A549 (cell line): ENCODE results near the gene YAF2. TPM values are rescaled to one million over a fixed set of nuclear protein-coding genes. Genes with fewer than 3 reads are reported as not detected.

ENCODE experiments used
- ATAC-seq, 2 experiments: fragments of 200-7000 bp in 1 of 2; fragments of >200 bp in 1 of 2; cut with Nextera tagmentation in 1 of 2; cut with Tn5 transposase in 1 of 2; 3 replicates each; pipeline versions ENCODE4 v1.8.0 to v1.9.1; 2018 to 2020; ENCODE audit warnings: mild to moderate bottlenecking in 1 of 2, moderate library complexity in 1 of 2
- CTCF ChIA-PET: fragments of 300-600 bp; sonication (Branson Sonifier 250); formaldehyde crosslinking; extraction: SDS; loops from one replicate; lab custom pipeline; 2021; ENCODE audit warnings: antibody characterized with exemption, inconsistent platforms; lab: Yijun Ruan, JAX
- POLR2A ChIA-PET: fragments of 350-600 bp; formaldehyde crosslinking; extraction: SDS; loops from one replicate; lab custom pipeline; 2021; ENCODE audit warnings: antibody characterized with exemption, inconsistent platforms; lab: Yijun Ruan, JAX
- DNase-seq, 2 experiments: peaks; one replicate each; pipeline versions ENCODE4 v3.0.0 to v3.0.0-alpha.2; 2011 to 2016; ENCODE audit warnings: low read depth in 1 of 2, low spot score in 1 of 2
- FAIRE-seq: peaks from 2 replicates; lab custom pipeline; 2011; peaks lifted over from hg19 to GRCh38; lab: Jason Lieb, UNC
- H3K27ac ChIP-seq, 2 experiments: fragments of >200 bp; sonication (Bioruptor Twin); formaldehyde crosslinking; 3 replicates each; pipeline ENCODE4 v1.5.1; 2016 to 2017
- H3K4me1 ChIP-seq: fragments of >200 bp; sonication (Bioruptor Twin); formaldehyde crosslinking; 3 replicates; pipeline ENCODE4 v1.6.1; 2016
- H3K4me2 ChIP-seq: fragments of >200 bp; sonication (Bioruptor Twin); formaldehyde crosslinking; 3 replicates; pipeline ENCODE4 v1.6.1; 2016
- H3K4me3 ChIP-seq: fragments of >200 bp; sonication (Bioruptor Twin); formaldehyde crosslinking; 3 replicates; pipeline ENCODE4 v1.5.1; 2016
- H3K9me3 ChIP-seq: fragments of >200 bp; sonication (Bioruptor Twin); formaldehyde crosslinking; 3 replicates; pipeline ENCODE4 v1.6.1; 2016
- CBX2 ChIP-seq: fragments of 200-600 bp; sonication (generic); IDR thresholded peaks from 2 replicates; pipeline ENCODE4 v1.6.1; 2016; ENCODE audit warnings: low read depth, mild to moderate bottlenecking, borderline replicate concordance
- CBX8 ChIP-seq: fragments of 200-600 bp; sonication (generic); IDR thresholded peaks from 2 replicates; pipeline ENCODE4 v1.6.1; 2016
- ESRRA ChIP-seq: fragments of 150-350 bp; IDR thresholded peaks from 2 replicates; pipeline ENCODE4 v1.6.1; 2014; ENCODE audit warnings: mild to moderate bottlenecking, low read length, borderline replicate concordance
- HOXB5 ChIP-seq: fragments of 250-450 bp; sonication (Bioruptor Pico); IDR thresholded peaks from 2 replicates; pipeline ENCODE4 v1.5.0; 2020; ENCODE audit warnings: mild to moderate bottlenecking, moderate library complexity
- MAZ ChIP-seq: fragments of 150-350 bp; IDR thresholded peaks from 2 replicates; pipeline ENCODE4 v1.6.1; 2014; ENCODE audit warnings: antibody characterized with exemption, low read depth, low read length, borderline replicate concordance
- MYC ChIP-seq: IDR thresholded peaks from 2 replicates; pipeline ENCODE4 v1.6.1; 2012; ENCODE audit warnings: mild to moderate bottlenecking, inconsistent platforms, low read length, improper control_type of control experiment, borderline replicate concordance
- NPAS2 ChIP-seq: fragments of 250-450 bp; sonication (Bioruptor Pico); IDR thresholded peaks from 2 replicates; pipeline ENCODE4 v1.8.0; 2022; ENCODE audit warnings: mild to moderate bottlenecking, moderate library complexity, borderline replicate concordance
- POLR2A ChIP-seq: IDR thresholded peaks from 2 replicates; pipeline ENCODE4 v1.6.1; 2012; ENCODE audit warnings: mild to moderate bottlenecking, low read length
- POLR2AphosphoS2 ChIP-seq: conservative IDR thresholded peaks from 2 replicates; pipeline ENCODE4 v1.6.1; 2012; ENCODE audit warnings: low read length, improper control_type of control experiment, inconsistent platforms
- RAD21 ChIP-seq, 2 experiments: fragments of >200 bp in 1 of 2; sonication (Bioruptor Twin) in 1 of 2; formaldehyde crosslinking in 1 of 2; IDR thresholded peaks in 1 of 2; conservative IDR thresholded peaks in 1 of 2; 2 replicates in 1 of 2; 3 replicates in 1 of 2; pipeline ENCODE4 v1.6.1; 2012 to 2018; ENCODE audit warnings: inconsistent platforms in 1 of 2
- SMC3 ChIP-seq: fragments of >200 bp; sonication (Bioruptor Twin); formaldehyde crosslinking; IDR thresholded peaks from 3 replicates; pipeline ENCODE4 v1.6.1; 2018; ENCODE audit warnings: inconsistent platforms
- SREBF2 ChIP-seq: fragments of 450-650 bp; IDR thresholded peaks from 2 replicates; pipeline ENCODE4 v1.6.1; 2014; ENCODE audit warnings: mild to moderate bottlenecking, moderate library complexity
- ZFP36 ChIP-seq: fragments of 450-650 bp; IDR thresholded peaks from 2 replicates; pipeline ENCODE4 v1.6.1; 2014; ENCODE audit warnings: borderline replicate concordance; ENCODE audit not compliant: partially characterized antibody
- WGBS: methylation state at CpG from one replicate; pipeline ENCODE4 v1.1.6; 2017; ENCODE audit errors: missing lambda C conversion rate; 5-methylcytosine and 5-hydroxymethylcytosine counted together
- polyA plus RNA-seq, 4 experiments: library from polyadenylated mRNA; depleted of rRNA in 3 of 4; stranded (reverse); fragments of >200 nt; fragmentation: RNase III in 1 of 4; extraction: RNeasy Plus Mini Kit Qiagen cat#74134 plus additional on column Dnase treatment in 1 of 4; gene quantifications; 2 replicates in 3 of 4; 3 replicates in 1 of 4; pipeline ENCODE4 v1.2.3, GENCODE V29; 2011 to 2017
- TF ChIP-seq, protein P1 (sequence below): fragments of 200-600 bp; sonication (generic); IDR thresholded peaks from 2 replicates; pipeline ENCODE4 v1.6.1; 2016; ENCODE audit warnings: antibody characterized with exemption, mild to moderate bottlenecking, moderate library complexity
- TF ChIP-seq, protein P2 (sequence below): IDR thresholded peaks from 2 replicates; pipeline ENCODE4 v1.6.1; 2012; ENCODE audit warnings: low read depth, borderline replicate concordance
- TF ChIP-seq, protein P3 (sequence below): fragments of 450-650 bp; IDR thresholded peaks from 2 replicates; pipeline ENCODE4 v1.6.1; 2014; ENCODE audit warnings: antibody characterized with exemption
- TF ChIP-seq, protein P4 (sequence below): fragments of >200 bp; sonication (Bioruptor Twin); formaldehyde crosslinking; IDR thresholded peaks from 3 replicates; pipeline ENCODE4 v1.5.1; 2016

Gene YAF2
- polyA plus RNA-seq, 2 of the 4 experiments (the other 2 are of a cell fraction) = 21.5 to 49.2 TPM

DNA sequence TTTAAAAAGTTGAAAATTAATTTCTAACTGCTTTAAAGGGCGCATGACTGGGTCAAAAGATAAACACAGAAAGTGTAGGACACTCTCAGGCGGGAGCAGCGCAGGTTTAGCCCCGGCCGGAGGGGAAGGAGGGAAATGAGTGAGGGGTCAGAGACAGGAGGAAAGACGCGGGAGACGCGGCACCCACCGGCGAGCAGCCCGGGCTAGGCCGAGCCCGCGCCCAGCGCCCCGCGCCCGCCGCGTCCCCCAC is 94.0 kb downstream of the YAF2 start (continued):
- TF ChIP-seq, protein P1, sequence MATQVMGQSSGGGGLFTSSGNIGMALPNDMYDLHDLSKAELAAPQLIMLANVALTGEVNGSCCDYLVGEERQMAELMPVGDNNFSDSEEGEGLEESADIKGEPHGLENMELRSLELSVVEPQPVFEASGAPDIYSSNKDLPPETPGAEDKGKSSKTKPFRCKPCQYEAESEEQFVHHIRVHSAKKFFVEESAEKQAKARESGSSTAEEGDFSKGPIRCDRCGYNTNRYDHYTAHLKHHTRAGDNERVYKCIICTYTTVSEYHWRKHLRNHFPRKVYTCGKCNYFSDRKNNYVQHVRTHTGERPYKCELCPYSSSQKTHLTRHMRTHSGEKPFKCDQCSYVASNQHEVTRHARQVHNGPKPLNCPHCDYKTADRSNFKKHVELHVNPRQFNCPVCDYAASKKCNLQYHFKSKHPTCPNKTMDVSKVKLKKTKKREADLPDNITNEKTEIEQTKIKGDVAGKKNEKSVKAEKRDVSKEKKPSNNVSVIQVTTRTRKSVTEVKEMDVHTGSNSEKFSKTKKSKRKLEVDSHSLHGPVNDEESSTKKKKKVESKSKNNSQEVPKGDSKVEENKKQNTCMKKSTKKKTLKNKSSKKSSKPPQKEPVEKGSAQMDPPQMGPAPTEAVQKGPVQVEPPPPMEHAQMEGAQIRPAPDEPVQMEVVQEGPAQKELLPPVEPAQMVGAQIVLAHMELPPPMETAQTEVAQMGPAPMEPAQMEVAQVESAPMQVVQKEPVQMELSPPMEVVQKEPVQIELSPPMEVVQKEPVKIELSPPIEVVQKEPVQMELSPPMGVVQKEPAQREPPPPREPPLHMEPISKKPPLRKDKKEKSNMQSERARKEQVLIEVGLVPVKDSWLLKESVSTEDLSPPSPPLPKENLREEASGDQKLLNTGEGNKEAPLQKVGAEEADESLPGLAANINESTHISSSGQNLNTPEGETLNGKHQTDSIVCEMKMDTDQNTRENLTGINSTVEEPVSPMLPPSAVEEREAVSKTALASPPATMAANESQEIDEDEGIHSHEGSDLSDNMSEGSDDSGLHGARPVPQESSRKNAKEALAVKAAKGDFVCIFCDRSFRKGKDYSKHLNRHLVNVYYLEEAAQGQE = no peak

DNA sequence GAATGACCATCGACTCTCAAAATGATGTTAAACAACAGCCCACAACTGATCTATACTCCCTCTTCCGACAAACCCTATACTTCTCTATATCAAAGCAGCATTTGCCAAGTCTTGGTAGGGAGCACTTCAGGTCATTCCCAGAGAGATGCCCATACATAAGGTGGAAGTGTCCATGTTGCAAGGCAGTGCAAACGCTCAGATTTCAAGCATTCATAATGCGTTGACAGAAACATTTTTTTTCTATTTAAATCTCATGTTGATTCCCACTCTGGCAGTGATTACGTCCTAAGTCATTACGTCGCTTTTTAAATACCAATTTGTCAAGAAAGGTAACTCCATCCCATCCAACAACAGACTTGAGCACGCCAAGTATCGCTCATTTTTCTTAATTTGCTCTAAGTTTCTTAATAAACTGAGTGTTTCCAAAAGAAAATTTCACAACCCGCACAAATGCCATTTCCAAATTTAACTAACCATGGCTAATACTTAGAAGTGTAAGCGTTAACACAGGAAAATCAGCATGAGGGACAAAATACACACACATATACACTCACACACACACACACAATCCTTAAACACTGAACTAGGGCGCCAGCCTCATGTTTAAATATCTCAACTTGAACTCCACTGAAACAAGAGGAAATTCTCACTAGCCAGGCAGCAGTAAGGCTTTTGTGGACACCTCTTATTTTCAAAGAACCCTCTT is 94.4 kb downstream of the YAF2 start:
- ChIA-PET POLR2A (no interaction called here), CTCF (interaction anchor here (0.8 to 1.7 kb wide), 3 partner anchors 13 to 188 kb away, joined by 3 to 5 read pairs (median 3); no protein-coding TSS in a partner anchor)
- Histone ChIP-seq H3K27ac (peak overlapping the region; percentile 95 to 96), H3K9me3 (no peaks in the 10 kb centered on the region), H3K4me2 (peak overlapping the region; percentile 92), H3K4me1 (peaks cover 49% of the 10 kb centered on the region), H3K4me3 (peak overlapping the region; percentile 82)
- DNase-seq = peak in 1 of 2 experiments; percentile 55
- FAIRE-seq = no peak
- 4% methylated on average over 12 of the region's 12 CpGs for WGBS
- TF ChIP-seq ESRRA = no peak
- TF ChIP-seq, protein P2, sequence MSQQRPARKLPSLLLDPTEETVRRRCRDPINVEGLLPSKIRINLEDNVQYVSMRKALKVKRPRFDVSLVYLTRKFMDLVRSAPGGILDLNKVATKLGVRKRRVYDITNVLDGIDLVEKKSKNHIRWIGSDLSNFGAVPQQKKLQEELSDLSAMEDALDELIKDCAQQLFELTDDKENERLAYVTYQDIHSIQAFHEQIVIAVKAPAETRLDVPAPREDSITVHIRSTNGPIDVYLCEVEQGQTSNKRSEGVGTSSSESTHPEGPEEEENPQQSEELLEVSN = no peak
- no peak for TF ChIP-seq SMC3
- no peak for TF ChIP-seq HOXB5
- TF ChIP-seq, protein P3, sequence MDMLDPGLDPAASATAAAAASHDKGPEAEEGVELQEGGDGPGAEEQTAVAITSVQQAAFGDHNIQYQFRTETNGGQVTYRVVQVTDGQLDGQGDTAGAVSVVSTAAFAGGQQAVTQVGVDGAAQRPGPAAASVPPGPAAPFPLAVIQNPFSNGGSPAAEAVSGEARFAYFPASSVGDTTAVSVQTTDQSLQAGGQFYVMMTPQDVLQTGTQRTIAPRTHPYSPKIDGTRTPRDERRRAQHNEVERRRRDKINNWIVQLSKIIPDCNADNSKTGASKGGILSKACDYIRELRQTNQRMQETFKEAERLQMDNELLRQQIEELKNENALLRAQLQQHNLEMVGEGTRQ = no peak
- TF ChIP-seq MYC = no peak
- TF ChIP-seq POLR2AphosphoS2 = no peak
- TF ChIP-seq ZFP36 = no peak
- TF ChIP-seq CBX8 = no peak
- TF ChIP-seq, protein P4, sequence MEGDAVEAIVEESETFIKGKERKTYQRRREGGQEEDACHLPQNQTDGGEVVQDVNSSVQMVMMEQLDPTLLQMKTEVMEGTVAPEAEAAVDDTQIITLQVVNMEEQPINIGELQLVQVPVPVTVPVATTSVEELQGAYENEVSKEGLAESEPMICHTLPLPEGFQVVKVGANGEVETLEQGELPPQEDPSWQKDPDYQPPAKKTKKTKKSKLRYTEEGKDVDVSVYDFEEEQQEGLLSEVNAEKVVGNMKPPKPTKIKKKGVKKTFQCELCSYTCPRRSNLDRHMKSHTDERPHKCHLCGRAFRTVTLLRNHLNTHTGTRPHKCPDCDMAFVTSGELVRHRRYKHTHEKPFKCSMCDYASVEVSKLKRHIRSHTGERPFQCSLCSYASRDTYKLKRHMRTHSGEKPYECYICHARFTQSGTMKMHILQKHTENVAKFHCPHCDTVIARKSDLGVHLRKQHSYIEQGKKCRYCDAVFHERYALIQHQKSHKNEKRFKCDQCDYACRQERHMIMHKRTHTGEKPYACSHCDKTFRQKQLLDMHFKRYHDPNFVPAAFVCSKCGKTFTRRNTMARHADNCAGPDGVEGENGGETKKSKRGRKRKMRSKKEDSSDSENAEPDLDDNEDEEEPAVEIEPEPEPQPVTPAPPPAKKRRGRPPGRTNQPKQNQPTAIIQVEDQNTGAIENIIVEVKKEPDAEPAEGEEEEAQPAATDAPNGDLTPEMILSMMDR = no peak
- no peak for TF ChIP-seq RAD21 (conservative IDR thresholded peaks at IDR 0.05 in 1 of 2, IDR thresholded peaks at IDR 0.05 in 1 of 2)
- no peak for TF ChIP-seq POLR2A
- no peak for TF ChIP-seq MAZ
- TF ChIP-seq CBX2 = no peak
- no peak for TF ChIP-seq SREBF2
- TF ChIP-seq NPAS2 (CRISPR knock-in tag) = no peak
- 0 out of 6 replicates have a peak, but pooled peaks of 1 of the 2 experiments have one; percentile 9 for ATAC-seq
